CD14-positive monocyte (primary cell): ENCODE measurements around the gene CYREN. TPM values are rescaled to one million over a fixed set of nuclear protein-coding genes. Genes with fewer than 3 reads are reported as not detected.
"Not testable (repeated sequence)": the region's sequence is repeated elsewhere in the genome, so short reads cannot be mapped to it uniquely, and the experiment has no call there.

Experiments
- DNase-seq, 3 donors: peaks; one replicate each; pipeline ENCODE4 v3.0.0-alpha.2; 2011 to 2022
- H2AFZ ChIP-seq: 2 replicates; pipeline ENCODE4 v1.6.0; 2012; ENCODE audit warnings: mild to moderate bottlenecking, low read depth, low read length, inconsistent platforms; ENCODE audit not compliant: insufficient read depth, poor library complexity, severe bottlenecking
- H3K27ac ChIP-seq, 2 donors: 1 replicate in 1 of 2; 2 replicates in 1 of 2; pipeline ENCODE4 v1.5.1; 2012 to 2013; ENCODE audit warnings: low read length in 2 of 2, control low read depth in 1 of 2, inconsistent platforms in 1 of 2, low read depth in 1 of 2, mild to moderate bottlenecking in 1 of 2
- H3K27me3 ChIP-seq, 2 donors: one replicate each; pipeline versions ENCODE4 v1.6.0 to v1.6.1; 2011 to 2013; ENCODE audit warnings: low read length in 2 of 2; ENCODE audit not compliant: control insufficient read depth in 2 of 2, insufficient read depth in 2 of 2
- H3K36me3 ChIP-seq, 2 donors: replicated peaks in 1 of 2; 1 replicate in 1 of 2; 2 replicates in 1 of 2; pipeline versions ENCODE4 v1.5.1 to v1.6.1; 2012 to 2013; ENCODE audit warnings: low read length in 2 of 2, control low read depth in 1 of 2, inconsistent platforms in 1 of 2, mild to moderate bottlenecking in 1 of 2; ENCODE audit not compliant: insufficient read depth in 2 of 2, control insufficient read depth in 1 of 2
- H3K4me1 ChIP-seq, 2 donors: 1 replicate in 1 of 2; 2 replicates in 1 of 2; pipeline versions ENCODE4 v1.5.1 to v1.6.1; 2012 to 2013; ENCODE audit warnings: low read length in 2 of 2, control low read depth in 1 of 2, inconsistent platforms in 1 of 2, mild to moderate bottlenecking in 1 of 2, moderate library complexity in 1 of 2; ENCODE audit not compliant: insufficient read depth in 2 of 2, control insufficient read depth in 1 of 2
- H3K4me2 ChIP-seq: replicated peaks from 2 replicates; pipeline ENCODE3; 2012; ENCODE audit warnings: low read length, moderate library complexity, mild to moderate bottlenecking; ENCODE audit not compliant: poor library complexity, severe bottlenecking; ENCODE audit errors: extremely low read depth
- H3K4me3 ChIP-seq, 3 experiments: fragments of 200-600 bp in 1 of 3; sonication (generic) in 1 of 3; replicated peaks in 1 of 3; 1 replicate in 2 of 3; 2 replicates in 1 of 3; pipeline ENCODE4 v1.5.1; 2011 to 2013; ENCODE audit warnings: low read length in 3 of 3, mild to moderate bottlenecking in 3 of 3, control low read depth in 2 of 3, low read depth in 2 of 3, inconsistent platforms in 1 of 3, moderate library complexity in 1 of 3
- H3K79me2 ChIP-seq: 2 replicates; pipeline ENCODE4 v1.6.0; 2012; ENCODE audit warnings: mild to moderate bottlenecking, control low read depth, inconsistent platforms, low read length, moderate library complexity; ENCODE audit not compliant: insufficient read depth
- H3K9ac ChIP-seq: 2 replicates; pipeline ENCODE4 v1.6.0; 2017; ENCODE audit warnings: low read length, mild to moderate bottlenecking; ENCODE audit not compliant: insufficient read depth, poor library complexity, severe bottlenecking
- H3K9me3 ChIP-seq, 2 donors: replicated peaks in 1 of 2; 1 replicate in 1 of 2; 2 replicates in 1 of 2; pipeline versions ENCODE4 v1.5.1 to v1.6.1; 2012 to 2013; ENCODE audit warnings: low read length in 2 of 2, control low read depth in 1 of 2; ENCODE audit not compliant: control insufficient read depth in 1 of 2, insufficient read depth in 1 of 2
- H4K20me1 ChIP-seq: 2 replicates; pipeline ENCODE4 v1.6.0; 2012; ENCODE audit warnings: mild to moderate bottlenecking, low read length, control low read depth, moderate library complexity; ENCODE audit not compliant: insufficient read depth
- H3K27ac Mint-ChIP-seq, 7 donors: one replicate each; pipeline ENCODE4 v1.8.0; 2020; ENCODE audit warnings: mild to moderate bottlenecking in 7 of 7, mixed read lengths in 7 of 7, moderate library complexity in 6 of 7, inconsistent platforms in 2 of 7
- H3K27me3 Mint-ChIP-seq, 3 donors: one replicate each; pipeline ENCODE4 v1.8.0; 2021 to 2022; ENCODE audit warnings: low read depth in 3 of 3, mild to moderate bottlenecking in 3 of 3, mixed read lengths in 3 of 3, moderate library complexity in 3 of 3, inconsistent platforms in 1 of 3
- H3K36me3 Mint-ChIP-seq, 2 donors: one replicate each; pipeline ENCODE4 v1.8.0; 2020; ENCODE audit warnings: mixed read lengths in 2 of 2, inconsistent platforms in 1 of 2, mild to moderate bottlenecking in 1 of 2
- H3K4me1 Mint-ChIP-seq: one replicate; pipeline ENCODE4 v1.8.0; 2020; ENCODE audit warnings: mild to moderate bottlenecking, mixed read lengths
- H3K4me3 Mint-ChIP-seq, 2 donors: one replicate each; pipeline ENCODE4 v1.8.0; 2020; ENCODE audit warnings: mild to moderate bottlenecking in 2 of 2, mixed read lengths in 2 of 2, moderate library complexity in 1 of 2
- H3K9me3 Mint-ChIP-seq, 7 donors: one replicate each; pipeline ENCODE4 v1.8.0; 2020 to 2022; ENCODE audit warnings: mixed read lengths in 7 of 7, mild to moderate bottlenecking in 6 of 7, moderate library complexity in 6 of 7, inconsistent platforms in 2 of 7
- CTCF ChIP-seq: fragments of 200-600 bp; IDR thresholded peaks from one replicate; pipeline ENCODE4 v1.8.0; 2022; ENCODE audit warnings: antibody characterized with exemption, mild to moderate bottlenecking
- WGBS: methylation state at CpG from one replicate; pipeline ENCODE4 v1.1.5; 2013; ENCODE audit warnings: missing lambda C conversion rate; ENCODE audit not compliant: insufficient coverage; 5-methylcytosine and 5-hydroxymethylcytosine counted together
- intact Hi-C, 2 donors: fragments of 100-400 bp; cut with micrococcal nuclease; formaldehyde crosslinking; loops; one replicate each; pipeline versions ENCODE4 v1.15.0 to v1.15.1; 2023
- polyA plus RNA-seq, 3 donors: library from polyadenylated mRNA; depleted of rRNA in 1 of 3; unstranded in 2 of 3; stranded (reverse) in 1 of 3; fragments of 300-500 nt in 2 of 3; fragments of >200 nt in 1 of 3; fragmentation: Illumina TruSeq in 2 of 3; gene quantifications; 1 replicate in 2 of 3; 2 replicates in 1 of 3; pipeline ENCODE4 v1.2.3, GENCODE V29; 2012 to 2021

The CYREN gene
- polyA plus RNA-seq, 3 donors = 20.6 to 47.4 (median 40.1) TPM

- whole genome bisulfite sequencing = 46% methylated on average over 14 of the region's 19 CpGs
- H2AFZ ChIP-seq = peak overlapping the region; percentile 86
- H3K4me1 Mint-ChIP-seq = peaks cover 45% of the 10 kb centered on the region
These were observed 1.2 kb upstream of the CYREN start for GRCh38 chr7:135171581-135172291.

GRCh38 chr7:135170998-135171481, 533 bp upstream of the CYREN start:
- TF ChIP-seq CTCF = peak; percentile 39
- intact Hi-C loops = loop anchor here (5.0 kb wide), 2 partner anchors 41 to 184 kb away; partner anchors contain the start of genes AGBL3 (in 1 of the 2) and WDR91 (in 1 of the 2)
- H3K27ac ChIP-seq = peak overlapping the region; percentile 95 to 96
- peak in 1 of 3 donors; percentile 15 for DNase-seq
- H3K27me3 Mint-ChIP-seq, H3K9me3 Mint-ChIP-seq, H3K27me3 ChIP-seq, H3K9me3 ChIP-seq: not testable (repeated sequence)
- peaks cover 14 to 16% of the 10 kb centered on the region in 2 donors for H3K36me3 ChIP-seq
- peak overlapping the region; percentile 86 for H2AFZ ChIP-seq
- H3K9ac ChIP-seq = peak overlapping the region; percentile 98
- Mint-ChIP-seq H3K27ac (peak overlapping the region; percentile 90 to 97 (median 94)), H3K4me3 (peak overlapping the region; percentile 85 to 92), H3K4me1 (peaks cover 52% of the 10 kb centered on the region), H3K36me3 (peaks cover 30 to 33% of the 10 kb centered on the region in 2 donors)
- peaks cover 38% of the 10 kb centered on the region for H3K79me2 ChIP-seq
- H3K4me3 ChIP-seq = peak overlapping the region; percentile 70 to 88 (median 70)
- 0% methylated on average over 3 of the region's 12 CpGs for WGBS
- H3K4me1 ChIP-seq = peaks cover 51 to 60% of the 10 kb centered on the region in 2 donors
- H4K20me1 ChIP-seq = peaks cover 21% of the 10 kb centered on the region
- H3K4me2 ChIP-seq = peak overlapping the region; percentile 93

More at GRCh38 chr7:135171581-135172291, 1.2 kb upstream of the CYREN start:
- H3K27ac ChIP-seq = peak overlapping the region; percentile 95 to 96
- H3K27me3 ChIP-seq, H3K9me3 ChIP-seq, H3K36me3 ChIP-seq, H3K9me3 Mint-ChIP-seq, H3K27me3 Mint-ChIP-seq: not testable (repeated sequence)
- H3K4me2 ChIP-seq = peak overlapping the region; percentile 30
- peaks cover 14% of the 10 kb centered on the region for H4K20me1 ChIP-seq
- peaks cover 45 to 53% of the 10 kb centered on the region in 2 donors for H3K4me1 ChIP-seq
- H3K9ac ChIP-seq = peak overlapping the region; percentile 12
- Mint-ChIP-seq H3K36me3 (peaks cover 23 to 26% of the 10 kb centered on the region in 2 donors), H3K4me3 (peak overlapping the region; percentile 46 to 85), H3K27ac (peak overlapping the region; percentile 90 to 97 (median 94))
- peaks cover 31% of the 10 kb centered on the region for H3K79me2 ChIP-seq
- peak overlapping the region in 1 of 3 experiments; percentile 41 for H3K4me3 ChIP-seq
- intact Hi-C loops = loop anchor here (5.0 kb wide), 2 partner anchors 41 to 184 kb away; partner anchors contain the start of genes AGBL3 (in 1 of the 2) and WDR91 (in 1 of the 2)
- DNase-seq = peak in 2 of 3 donors; percentile 35 to 47
